HepG2 (cell line): ENCODE data around the gene SCN4B. TPM values are rescaled to one million over a fixed set of nuclear protein-coding genes. Genes with fewer than 3 reads are reported as not detected.

ENCODE experiments used
- ATAC-seq: fragments of 200-7000 bp; cut with Tn5 transposase; 3 replicates; pipeline ENCODE4 v1.9.1; 2020; ENCODE audit warnings: mild to moderate bottlenecking, moderate library complexity
- BruUV-seq: library from RNA; stranded (reverse); fragments of 400-500 nt; replicated peaks from 2 replicates; lab custom pipeline; 2021; lab: Mats Ljungman, UMichigan
- CTCF ChIA-PET: fragments of 300-600 bp; formaldehyde crosslinking; extraction: SDS; loops from one replicate; lab custom pipeline; 2021; ENCODE audit warnings: low total read pairs, inconsistent platforms, low intra/inter-chr PET ratio; lab: Yijun Ruan, JAX
- POLR2A ChIA-PET: fragments of 350-600 bp; sonication (Branson Sonifier 250); formaldehyde crosslinking; loops from one replicate; lab custom pipeline; 2020; ENCODE audit warnings: antibody characterized with exemption, inconsistent platforms; lab: Yijun Ruan, JAX
- DNase-seq: peaks from one replicate; pipeline ENCODE4 v3.0.0-alpha.2; 2015; ENCODE audit warnings: low spot score
- FAIRE-seq: peaks from 3 replicates; lab custom pipeline; 2011; peaks lifted over from hg19 to GRCh38; lab: Jason Lieb, UNC
- H2AFZ ChIP-seq: one replicate; pipeline ENCODE4 v1.6.1; 2011; ENCODE audit warnings: low read length, inconsistent platforms
- H3K27ac ChIP-seq: fragments of 300-600 bp; 3 replicates; pipeline ENCODE4 v1.8.0; 2011; ENCODE audit warnings: mixed run types, mild to moderate bottlenecking, mixed read lengths, low read length, inconsistent platforms; ENCODE audit not compliant: insufficient read depth; ENCODE audit errors: extremely low read length
- H3K27me3 ChIP-seq, 2 experiments: fragments of 200-600 bp in 1 of 2; 2 replicates in 1 of 2; 3 replicates in 1 of 2; pipeline versions ENCODE4 v1.6.0 to v1.8.0; 2011; ENCODE audit warnings: low read length in 2 of 2, mild to moderate bottlenecking in 2 of 2, moderate library complexity in 2 of 2, inconsistent platforms in 1 of 2; ENCODE audit not compliant: insufficient read depth in 2 of 2, control insufficient read depth in 1 of 2
- H3K36me3 ChIP-seq, 2 experiments: fragments of 200-600 bp in 1 of 2; replicated peaks in 1 of 2; 2 replicates in 1 of 2; 3 replicates in 1 of 2; pipeline versions ENCODE4 v1.5.1 to v1.8.0; 2011; ENCODE audit warnings: low read length in 2 of 2, inconsistent platforms in 1 of 2; ENCODE audit not compliant: insufficient read depth in 2 of 2, control insufficient read depth in 1 of 2
- H3K4me1 ChIP-seq: 2 replicates; pipeline ENCODE4 v1.5.1; 2012; ENCODE audit warnings: low read length, inconsistent platforms; ENCODE audit not compliant: insufficient read depth
- H3K4me2 ChIP-seq: 2 replicates; pipeline ENCODE4 v1.6.0; 2011; ENCODE audit warnings: low read depth, low read length, inconsistent platforms
- H3K4me3 ChIP-seq, 3 experiments: fragments of 200-600 bp in 1 of 3; sonication (generic), shearing (Covaris generic) in 1 of 3; replicated peaks in 1 of 3; 2 replicates each; pipeline ENCODE4 v1.5.1; 2011 to 2016; ENCODE audit warnings: low read length in 3 of 3, inconsistent platforms in 2 of 3, low read depth in 2 of 3, mild to moderate bottlenecking in 2 of 3, control low read depth in 1 of 3, mixed read lengths in 1 of 3; ENCODE audit not compliant: insufficient read depth in 1 of 3
- H3K79me2 ChIP-seq: one replicate; pipeline ENCODE4 v1.6.1; 2011; ENCODE audit warnings: low read length, inconsistent platforms; ENCODE audit not compliant: insufficient read depth
- H3K9ac ChIP-seq: 2 replicates; pipeline ENCODE4 v1.6.0; 2011; ENCODE audit warnings: mild to moderate bottlenecking, low read depth, low read length, inconsistent platforms; ENCODE audit not compliant: insufficient read depth
- H3K9me3 ChIP-seq: 2 replicates; pipeline ENCODE4 v1.5.1; 2012; ENCODE audit warnings: mild to moderate bottlenecking, low read length
- H4K20me1 ChIP-seq: 2 replicates; pipeline ENCODE4 v1.6.0; 2011; ENCODE audit warnings: inconsistent platforms, mild to moderate bottlenecking, low read length, moderate library complexity; ENCODE audit not compliant: insufficient read depth
- CCAR2 ChIP-seq: fragments of 200-400 bp; formaldehyde crosslinking; optimal IDR thresholded peaks from 2 replicates; pipeline ENCODE3; 2018; ENCODE audit warnings: low read depth, mild to moderate bottlenecking, low read length, moderate library complexity
- DNMT1 ChIP-seq: sonication (generic); formaldehyde crosslinking; IDR thresholded peaks from 2 replicates; pipeline ENCODE4 v1.5.1; 2020; ENCODE audit warnings: mild to moderate bottlenecking, missing genetic modification reagents
- ELK4 ChIP-seq: sonication (generic); formaldehyde crosslinking; IDR thresholded peaks from 2 replicates; pipeline ENCODE4 v1.9.0; 2021; ENCODE audit warnings: missing genetic modification reagents, borderline replicate concordance
- FOXM1 ChIP-seq: sonication (generic); formaldehyde crosslinking; IDR thresholded peaks from 2 replicates; pipeline ENCODE4 v1.5.0; 2020; ENCODE audit warnings: missing genetic modification reagents
- GLI4 ChIP-seq: sonication (generic); formaldehyde crosslinking; IDR thresholded peaks from 2 replicates; pipeline ENCODE4 v1.5.1; 2020; ENCODE audit warnings: missing genetic modification reagents, mild to moderate bottlenecking, moderate library complexity, borderline replicate concordance
- KAT7 ChIP-seq: IDR thresholded peaks from 2 replicates; pipeline ENCODE4 v1.6.1; 2018; ENCODE audit warnings: borderline replicate concordance, missing compliant biosample characterization
- KLF13 ChIP-seq: sonication (generic); formaldehyde crosslinking; IDR thresholded peaks from 2 replicates; pipeline ENCODE4 v1.4.0; 2020; ENCODE audit warnings: mild to moderate bottlenecking, missing genetic modification reagents
- KLF6 ChIP-seq: IDR thresholded peaks from 2 replicates; pipeline ENCODE4 v1.8.0; 2016; ENCODE audit warnings: missing biosample characterization, missing genetic modification reagents
- MAFK ChIP-seq, 2 experiments: IDR thresholded peaks in 1 of 2; conservative IDR thresholded peaks in 1 of 2; 2 replicates each; pipeline ENCODE4 v1.6.1; 2011; ENCODE audit warnings: improper control_type of control experiment in 2 of 2, low read length in 2 of 2
- MEF2D ChIP-seq: sonication (generic); formaldehyde crosslinking; IDR thresholded peaks from 2 replicates; pipeline ENCODE4 v1.5.1; 2020; ENCODE audit warnings: mild to moderate bottlenecking, missing genetic modification reagents
- PHB2 ChIP-seq: fragments of 450-650 bp; IDR thresholded peaks from 2 replicates; pipeline ENCODE4 v1.6.1; 2018; ENCODE audit not compliant: partially characterized antibody
- POLR2AphosphoS2 ChIP-seq: IDR thresholded peaks from 2 replicates; pipeline ENCODE4 v1.6.1; 2011; ENCODE audit warnings: low read depth, low read length, improper control_type of control experiment
- REST ChIP-seq, 2 experiments: IDR thresholded peaks; 2 replicates each; pipeline ENCODE4 v1.6.1; 2011 to 2012; ENCODE audit warnings: low read length in 2 of 2, borderline replicate concordance in 1 of 2, low read depth in 1 of 2, mild to moderate bottlenecking in 1 of 2, moderate library complexity in 1 of 2
- ZBTB7A ChIP-seq: sonication (generic); formaldehyde crosslinking; IDR thresholded peaks from 2 replicates; pipeline ENCODE4 v1.8.0; 2022; ENCODE audit warnings: mild to moderate bottlenecking, missing genetic modification reagents
- ZNF234 ChIP-seq: sonication (generic); formaldehyde crosslinking; conservative IDR thresholded peaks from 2 replicates; pipeline ENCODE4 v1.5.1; 2020; ENCODE audit warnings: mild to moderate bottlenecking, missing genetic modification reagents
- ZNF263 ChIP-seq: sonication (generic); formaldehyde crosslinking; IDR thresholded peaks from 2 replicates; pipeline ENCODE4 v1.4.0; 2020; ENCODE audit warnings: missing genetic modification reagents
- ZNF367 ChIP-seq: sonication (generic); formaldehyde crosslinking; IDR thresholded peaks from 2 replicates; pipeline ENCODE4 v1.4.0; 2020; ENCODE audit warnings: missing genetic modification reagents, borderline replicate concordance
- ZNF44 ChIP-seq: sonication (generic); formaldehyde crosslinking; IDR thresholded peaks from 2 replicates; pipeline ENCODE4 v1.5.1; 2020; ENCODE audit warnings: mild to moderate bottlenecking, missing genetic modification reagents
- WGBS: methylation state at CpG from one replicate; pipeline ENCODE4 v1.1.6; 2017; ENCODE audit warnings: low lambda C conversion rate; 5-methylcytosine and 5-hydroxymethylcytosine counted together
- in situ Hi-C: cut with HindIII; loops from 2 replicates; pipeline ENCODE4 v1.10.0; 2017; ENCODE audit warnings: low pct_unique_long_range_greater_than_20kb; ENCODE audit not compliant: extremely low pct_ligation_motif_present
- intact Hi-C: fragments of 100-400 bp; cut with micrococcal nuclease; formaldehyde crosslinking; loops from one replicate; pipeline ENCODE4 v1.10.0; 2022; ENCODE audit not compliant: unreplicated experiment
- polyA plus RNA-seq, 8 experiments: library from polyadenylated mRNA; depleted of rRNA in 3 of 8; stranded (reverse) in 7 of 8; unstranded in 1 of 8; fragments of >200 nt; fragmentation: Illumina TruSeq in 4 of 8; extraction: Trizol in 4 of 8; gene quantifications; 2 replicates each; pipeline versions ENCODE4 v1.2.1 to v1.2.3, GENCODE V29; 2011 to 2016; ENCODE audit warnings: low read depth in 4 of 8, missing spikeins in 1 of 8, mixed read lengths in 1 of 8; ENCODE audit not compliant: insufficient read depth in 1 of 8
- total RNA-seq, 5 experiments: library from RNA; depleted of rRNA; stranded (reverse); fragments of >200 nt; fragmentation: Illumina TruSeq; extraction: Trizol; gene quantifications; 2 replicates each; pipeline ENCODE4 v1.2.3, GENCODE V29; 2016; ENCODE audit warnings: low read depth in 1 of 5

Gene SCN4B
- total and polyA plus RNA-seq, 2 of the 13 experiments (the other 11 are each of a cell fraction or from before 2014, with no cell fraction given): 0.04 to 0.29 TPM

- Histone ChIP-seq H3K4me1 (peaks cover 26% of the 10 kb centered on the region), H2AFZ (no peak overlapping the region), H4K20me1 (no peaks in the 10 kb centered on the region), H3K4me2 (no peak overlapping the region; the same call in 1 of the 2 replicates), H3K4me3 (no peak overlapping the region), H3K9me3 (no peaks in the 10 kb centered on the region), H3K36me3 (no peaks in the 10 kb centered on the region), H3K9ac (no peak overlapping the region), H3K27ac (no peak overlapping the region), H3K79me2 (no peaks in the 10 kb centered on the region), H3K27me3 (peaks cover 24 to 95% of the 10 kb centered on the region in 2 experiments)
- no peak for FAIRE-seq
- WGBS: 43% methylated on average over 8 of the region's 10 CpGs
- in situ Hi-C loops (no loop called here), intact Hi-C loops (no loop called here)
- no peak for DNase-seq
- no peak for TF ChIP-seq ZNF44 (CRISPR knock-in tag)
- no peak for TF ChIP-seq ZNF234 (CRISPR knock-in tag)
- TF ChIP-seq DNMT1 (CRISPR knock-in tag): no peak
- TF ChIP-seq KLF6: no peak
- TF ChIP-seq KAT7 (CRISPR knock-in tag): no peak
- no peak for TF ChIP-seq GLI4 (CRISPR knock-in tag)
- TF ChIP-seq ELK4 (CRISPR knock-in tag): no peak
- TF ChIP-seq MEF2D (CRISPR knock-in tag): no peak
- peak; percentile 34; the same call in 1 of the 2 replicates for TF ChIP-seq ZNF263 (CRISPR knock-in tag)
- no peak for TF ChIP-seq FOXM1
- no peak for TF ChIP-seq ZBTB7A (CRISPR knock-in tag)
- no peak for TF ChIP-seq CCAR2
- TF ChIP-seq MAFK (conservative IDR thresholded peaks at IDR 0.05 in 1 of 2, IDR thresholded peaks at IDR 0.05 in 1 of 2; ENCODE audit: low read length in 2 of 2): peak in 1 of 2 experiments; percentile 34; a peak in 1 of 4 replicates
- no peak for TF ChIP-seq POLR2AphosphoS2
- no peak for TF ChIP-seq KLF13 (CRISPR knock-in tag)
- no peak for TF ChIP-seq REST (IDR thresholded peaks at IDR 0.05; ENCODE audit: borderline replicate concordance in 1 of 2, low read depth in 1 of 2, low read length in 2 of 2)
- no peak for TF ChIP-seq PHB2
- no peak for TF ChIP-seq ZNF367 (CRISPR knock-in tag)
- ChIA-PET CTCF (no interaction called here), POLR2A (no interaction called here)
- BruUV-seq: no TSS peak
- no peak for ATAC-seq
Observed at GRCh38 chr11:118157186-118157895, 4.7 kb upstream of the SCN4B start.
